HL-60 (cell line): ENCODE measurements around the gene LRRK1.

Experiments used
- GABPA ChIP-seq: IDR thresholded peaks from 2 replicates; pipeline ENCODE4 v1.6.1; 2012; ENCODE audit warnings: low read depth
- POLR2AphosphoS5 ChIP-seq: IDR thresholded peaks from 2 replicates; pipeline ENCODE4 v1.6.1; 2012; ENCODE audit warnings: low read depth
- SPI1 ChIP-seq: IDR thresholded peaks from 2 replicates; pipeline ENCODE4 v1.6.1; 2012; ENCODE audit warnings: low read depth, mild to moderate bottlenecking, borderline replicate concordance
- TF ChIP-seq, protein P1 (sequence below): IDR thresholded peaks from one replicate; pipeline ENCODE4 v1.5.1; 2011; ENCODE audit warnings: low read length, control low read depth, inconsistent platforms; ENCODE audit not compliant: insufficient read depth

GRCh38 chr15:101067660-101068522 is 148.7 kb downstream of the LRRK1 start:
- TF ChIP-seq, protein P1, sequence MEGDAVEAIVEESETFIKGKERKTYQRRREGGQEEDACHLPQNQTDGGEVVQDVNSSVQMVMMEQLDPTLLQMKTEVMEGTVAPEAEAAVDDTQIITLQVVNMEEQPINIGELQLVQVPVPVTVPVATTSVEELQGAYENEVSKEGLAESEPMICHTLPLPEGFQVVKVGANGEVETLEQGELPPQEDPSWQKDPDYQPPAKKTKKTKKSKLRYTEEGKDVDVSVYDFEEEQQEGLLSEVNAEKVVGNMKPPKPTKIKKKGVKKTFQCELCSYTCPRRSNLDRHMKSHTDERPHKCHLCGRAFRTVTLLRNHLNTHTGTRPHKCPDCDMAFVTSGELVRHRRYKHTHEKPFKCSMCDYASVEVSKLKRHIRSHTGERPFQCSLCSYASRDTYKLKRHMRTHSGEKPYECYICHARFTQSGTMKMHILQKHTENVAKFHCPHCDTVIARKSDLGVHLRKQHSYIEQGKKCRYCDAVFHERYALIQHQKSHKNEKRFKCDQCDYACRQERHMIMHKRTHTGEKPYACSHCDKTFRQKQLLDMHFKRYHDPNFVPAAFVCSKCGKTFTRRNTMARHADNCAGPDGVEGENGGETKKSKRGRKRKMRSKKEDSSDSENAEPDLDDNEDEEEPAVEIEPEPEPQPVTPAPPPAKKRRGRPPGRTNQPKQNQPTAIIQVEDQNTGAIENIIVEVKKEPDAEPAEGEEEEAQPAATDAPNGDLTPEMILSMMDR = no peak
- TF ChIP-seq GABPA (no peak), SPI1 (no peak), POLR2AphosphoS5 (no peak)
